ENCODE results near the gene STC2.

GRCh38 chr5:173296737-173297676 is 31.2 kb downstream of the STC2 start:
- TF ChIP-seq CTCF (IDR thresholded peaks at IDR 0.05; ENCODE audit: control extremely low read depth in 1 of 3, insufficient read depth in 1 of 3, low read depth in 1 of 3, low read length in 3 of 3) = no peak
- no peak for TF ChIP-seq TCF12 (IDR thresholded peaks at IDR 0.05; ENCODE audit: low read depth, low read length)
- no peak for TF ChIP-seq YY1 (IDR thresholded peaks at IDR 0.05; ENCODE audit: low read depth, low read length)
- no peak for TF ChIP-seq EZH2 (IDR thresholded peaks at IDR 0.05; ENCODE audit: low read depth, low read length, severe bottlenecking)
